Activated CD8-positive, alpha-beta T cell treated with anti-CD3 and anti-CD28 coated beads, Interleukin-2, amount 10 ng/mL, durations not matched to agents 7 days and 5 days (primary cell): ENCODE measurements around the gene TSPAN33. TPM values are rescaled to one million over a fixed set of nuclear protein-coding genes. Genes with fewer than 3 reads are reported as not detected.

Experiments
- ATAC-seq: fragments of 150-1000 bp; cut with Tn5 transposase; one replicate; pipeline ENCODE4 v1.10.0; 2021; ENCODE audit warnings: moderate library complexity
- CTCF ChIA-PET: fragments of 350-600 bp; sonication (Branson Sonifier 250); formaldehyde crosslinking; loops from one replicate; lab custom pipeline; 2021; ENCODE audit warnings: antibody characterized with exemption; lab: Charles Lee
- POLR2A ChIA-PET: fragments of 350-600 bp; sonication (Branson Sonifier 250); formaldehyde crosslinking; loops from one replicate; lab custom pipeline; 2021; ENCODE audit warnings: antibody characterized with exemption; lab: Charles Lee
- DNase-seq: peaks from one replicate; pipeline ENCODE4 v3.0.0-alpha.2; 2020
- H3K27ac Mint-ChIP-seq: one replicate; pipeline ENCODE4 v1.8.0; 2021; ENCODE audit warnings: mild to moderate bottlenecking, mixed read lengths
- H3K27me3 Mint-ChIP-seq: one replicate; pipeline ENCODE4 v1.8.0; 2021; ENCODE audit warnings: low read depth, mixed read lengths
- H3K36me3 Mint-ChIP-seq: one replicate; pipeline ENCODE4 v1.8.0; 2021; ENCODE audit warnings: low read depth, mixed read lengths
- H3K4me1 Mint-ChIP-seq: one replicate; pipeline ENCODE4 v1.8.0; 2021; ENCODE audit warnings: low read depth, mixed read lengths
- H3K4me3 Mint-ChIP-seq: one replicate; pipeline ENCODE4 v1.8.0; 2021; ENCODE audit warnings: mild to moderate bottlenecking, mixed read lengths
- H3K9me3 Mint-ChIP-seq: one replicate; pipeline ENCODE4 v1.8.0; 2022; ENCODE audit warnings: mixed read lengths; ENCODE audit not compliant: insufficient read depth
- total RNA-seq, 2 experiments: library from RNA; stranded (reverse); gene quantifications; one replicate each; pipeline ENCODE4 v1.2.3, GENCODE V29; 2021

TSPAN33 gene
- total RNA-seq, 2 experiments from 2014 or later = 2.7 to 2.8 TPM

GRCh38 chr7:129136887-129137642 lies 7.4 kb upstream of the TSPAN33 start:
- peak; percentile 70 for ATAC-seq
- H3K4me3 Mint-ChIP-seq = peak overlapping the region; percentile 32
- H3K27ac Mint-ChIP-seq = peak overlapping the region; percentile 85
- H3K36me3 Mint-ChIP-seq = no peaks in the 10 kb centered on the region
- H3K27me3 Mint-ChIP-seq = peaks cover 2% of the 10 kb centered on the region
- ChIA-PET CTCF (interaction anchor here (0.8 to 2.2 kb wide), 7 partner anchors 9 to 82 kb away, joined by 3 to 18 read pairs (median 4); no protein-coding TSS in a partner anchor), POLR2A (interaction anchor here (0.6 kb wide), 1 partner anchor 17 kb away, joined by 4 read pairs; no protein-coding TSS in a partner anchor)
- DNase-seq = no peak
- no peaks in the 10 kb centered on the region for H3K9me3 Mint-ChIP-seq
- H3K4me1 Mint-ChIP-seq = peaks cover 24% of the 10 kb centered on the region

- ChIA-PET POLR2A (no interaction called here), CTCF (interaction anchor here (0.9 to 1.9 kb wide), 3 partner anchors 20 to 74 kb away, joined by 6 to 23 read pairs (median 10); no protein-coding TSS in a partner anchor)
- peak overlapping the region; percentile 84 for H3K4me3 Mint-ChIP-seq
- no peaks in the 10 kb centered on the region for H3K36me3 Mint-ChIP-seq
- DNase-seq (no peak), ATAC-seq (no peak)
- peaks cover 16% of the 10 kb centered on the region for H3K4me1 Mint-ChIP-seq
- no peak overlapping the region for H3K27ac Mint-ChIP-seq
- H3K9me3 Mint-ChIP-seq = no peaks in the 10 kb centered on the region
- peaks cover 28% of the 10 kb centered on the region for H3K27me3 Mint-ChIP-seq
Measured at GRCh38 chr7:129143724-129144094, 798 bp upstream of the TSPAN33 start.

- Mint-ChIP-seq H3K4me1 (peaks cover 16% of the 10 kb centered on the region), H3K27ac (no peak overlapping the region), H3K36me3 (no peaks in the 10 kb centered on the region), H3K9me3 (no peaks in the 10 kb centered on the region), H3K27me3 (peaks cover 28% of the 10 kb centered on the region), H3K4me3 (peak overlapping the region; percentile 70)
- ChIA-PET POLR2A (no interaction called here), CTCF (interaction anchor here (1.0 to 3.8 kb wide), 4 partner anchors 18 to 74 kb away, joined by 3 to 33 read pairs (median 14); no protein-coding TSS in a partner anchor)
- ATAC-seq (no peak), DNase-seq (no peak)
Measured at GRCh38 chr7:129144834-129145668, 544 bp downstream of the TSPAN33 start.

- Mint-ChIP-seq H3K27me3 (peaks cover 26% of the 10 kb centered on the region), H3K27ac (no peak overlapping the region), H3K4me3 (peak overlapping the region; percentile 70), H3K36me3 (no peaks in the 10 kb centered on the region), H3K9me3 (no peaks in the 10 kb centered on the region), H3K4me1 (peaks cover 16% of the 10 kb centered on the region)
- DNase-seq (no peak), ATAC-seq (no peak)
- POLR2A ChIA-PET = no interaction called here
- CTCF ChIA-PET = interaction anchor here (0.8 to 3.8 kb wide), 5 partner anchors 9 to 72 kb away, joined by 3 to 33 read pairs (median 4); no protein-coding TSS in a partner anchor
Measured at GRCh38 chr7:129146237-129146979, 1.9 kb downstream of the TSPAN33 start.

GRCh38 chr7:129147731-129148130 lies 3.2 kb downstream of the TSPAN33 start:
- CTCF ChIA-PET = interaction anchor here (1.0 to 3.8 kb wide), 2 partner anchors 11 to 16 kb away, joined by 3 to 33 read pairs; no protein-coding TSS in a partner anchor
- ATAC-seq (no peak), DNase-seq (no peak)
- Mint-ChIP-seq H3K27ac (no peak overlapping the region), H3K4me3 (no peak overlapping the region), H3K27me3 (peaks cover 21% of the 10 kb centered on the region), H3K9me3 (no peaks in the 10 kb centered on the region), H3K36me3 (no peaks in the 10 kb centered on the region), H3K4me1 (peaks cover 16% of the 10 kb centered on the region)
- POLR2A ChIA-PET = no interaction called here

- Mint-ChIP-seq H3K36me3 (no peaks in the 10 kb centered on the region), H3K4me1 (peaks cover 7% of the 10 kb centered on the region), H3K27ac (no peak overlapping the region), H3K4me3 (no peak overlapping the region), H3K9me3 (no peaks in the 10 kb centered on the region), H3K27me3 (peaks cover 4% of the 10 kb centered on the region)
- DNase-seq = no peak
- CTCF ChIA-PET = interaction anchor here (0.7 kb wide), 1 partner anchor 58 kb away, joined by 3 read pairs; no protein-coding TSS in a partner anchor
- POLR2A ChIA-PET = no interaction called here
- ATAC-seq = no peak
Measured at GRCh38 chr7:129149511-129149910, 5.0 kb downstream of the TSPAN33 start.

GRCh38 chr7:129150199-129150996 lies 5.9 kb downstream of the TSPAN33 start:
- no peak for ATAC-seq
- POLR2A ChIA-PET = no interaction called here
- no peak for DNase-seq
- no peaks in the 10 kb centered on the region for H3K9me3 Mint-ChIP-seq
- no peak overlapping the region for H3K4me3 Mint-ChIP-seq
- peaks cover 4% of the 10 kb centered on the region for H3K27me3 Mint-ChIP-seq
- no peak overlapping the region for H3K27ac Mint-ChIP-seq
- peaks cover 5% of the 10 kb centered on the region for H3K4me1 Mint-ChIP-seq
- no peaks in the 10 kb centered on the region for H3K36me3 Mint-ChIP-seq
- CTCF ChIA-PET = interaction anchor here (0.5 to 3.5 kb wide), 5 partner anchors 8 to 59 kb away, joined by 3 to 30 read pairs (median 4); no protein-coding TSS in a partner anchor

- Mint-ChIP-seq H3K9me3 (no peaks in the 10 kb centered on the region), H3K27ac (no peak overlapping the region), H3K4me1 (no peaks in the 10 kb centered on the region), H3K27me3 (no peaks in the 10 kb centered on the region), H3K36me3 (no peaks in the 10 kb centered on the region), H3K4me3 (no peak overlapping the region)
- DNase-seq = no peak
- CTCF ChIA-PET = interaction anchor here (0.7 to 2.5 kb wide), 3 partner anchors 61 to 145 kb away, joined by 3 to 11 read pairs (median 3); no protein-coding TSS in a partner anchor
- ATAC-seq = no peak
- POLR2A ChIA-PET = no interaction called here
Measured at GRCh38 chr7:129157651-129158050, 13.1 kb downstream of the TSPAN33 start.

GRCh38 chr7:129159539-129159938 lies 15.0 kb downstream of the TSPAN33 start:
- Mint-ChIP-seq H3K4me3 (no peak overlapping the region), H3K36me3 (no peaks in the 10 kb centered on the region), H3K27me3 (no peaks in the 10 kb centered on the region), H3K4me1 (no peaks in the 10 kb centered on the region), H3K27ac (no peak overlapping the region), H3K9me3 (no peaks in the 10 kb centered on the region)
- ATAC-seq (no peak), DNase-seq (no peak)
- CTCF ChIA-PET = no interaction called here
- POLR2A ChIA-PET = no interaction called here

GRCh38 chr7:129160161-129160905 lies 15.8 kb downstream of the TSPAN33 start:
- DNase-seq = no peak
- Mint-ChIP-seq H3K36me3 (no peaks in the 10 kb centered on the region), H3K27me3 (no peaks in the 10 kb centered on the region), H3K9me3 (no peaks in the 10 kb centered on the region), H3K4me3 (no peak overlapping the region), H3K4me1 (no peaks in the 10 kb centered on the region), H3K27ac (no peak overlapping the region)
- POLR2A ChIA-PET = no interaction called here
- CTCF ChIA-PET = interaction anchor here (4.3 kb wide), 1 partner anchor 50 kb away, joined by 81 read pairs; no protein-coding TSS in a partner anchor
- no peak for ATAC-seq
